ENCODE data around the gene IFT80.
"Not testable (repeated sequence)": the region's sequence is repeated elsewhere in the genome, so short reads cannot be mapped to it uniquely, and the experiment has no call there.

Gene IFT80

GRCh38 chr3:160330109-160330508 is 68.9 kb downstream of the IFT80 start:
- no peak overlapping the region for H2BK15ac ChIP-seq (ENCODE audit: low read depth, poor library complexity, severe bottlenecking)
- H3K9ac ChIP-seq (ENCODE audit: low read length), result no peak overlapping the region
- no peaks in the 10 kb centered on the region for H3K27me3 ChIP-seq (ENCODE audit: control insufficient read depth in 1 of 2, insufficient read depth in 1 of 2, low read length in 2 of 2)
- H3K4me1 ChIP-seq (ENCODE audit: control insufficient read depth, insufficient read depth, low read depth, low read length), result no peaks in the 10 kb centered on the region
- no peak overlapping the region for H4K91ac ChIP-seq (ENCODE audit: low read length)
- 100% methylated on average over 1 of the region's 1 CpG for WGBS
- no peaks in the 10 kb centered on the region for H3K9me3 ChIP-seq (ENCODE audit: control insufficient read depth, low read length)
- H3K4me2 ChIP-seq (ENCODE audit: low read length, poor library complexity, severe bottlenecking), result no peak overlapping the region
- no peak overlapping the region for H3K23ac ChIP-seq (ENCODE audit: low read length in 2 of 2)
- no peaks in the 10 kb centered on the region for H3K79me1 ChIP-seq (replicated peaks; ENCODE audit: low read length, poor library complexity, severe bottlenecking)
- H3K36me3 ChIP-seq (ENCODE audit: control insufficient read depth in 1 of 2, insufficient read depth in 2 of 2, low read depth in 1 of 2, low read length in 2 of 2), result peaks cover 0 to 36% of the 10 kb centered on the region in 2 experiments
- H2BK12ac ChIP-seq (ENCODE audit: low read length in 2 of 2), result no peak overlapping the region
- no peak overlapping the region for H3K27ac ChIP-seq (ENCODE audit: low read length, poor library complexity, severe bottlenecking)
- no peak overlapping the region for H3K4ac ChIP-seq (ENCODE audit: low read depth in 1 of 2, low read length in 2 of 2)
- no peak overlapping the region for H3K18ac ChIP-seq (ENCODE audit: low read depth in 1 of 2, low read length in 2 of 2)
- no peak for DNase-seq
- no peak overlapping the region for H3K4me3 ChIP-seq (ENCODE audit: insufficient read depth in 1 of 2, low read depth in 1 of 2, low read length in 2 of 2)
- H4K8ac ChIP-seq (ENCODE audit: low read length), result no peak overlapping the region
- no peak overlapping the region for H2AK5ac ChIP-seq (ENCODE audit: low read length, severe bottlenecking)
- no peak overlapping the region for H3K14ac ChIP-seq (ENCODE audit: low read length in 2 of 2)
- H2AFZ ChIP-seq (ENCODE audit: low read depth, low read length), result no peak overlapping the region
- no peak overlapping the region for H2BK120ac ChIP-seq (ENCODE audit: low read depth, low read length)
- no peak overlapping the region for H2BK5ac ChIP-seq (ENCODE audit: low read depth, low read length, poor library complexity, severe bottlenecking)

- WGBS, result 95% methylated on average over 2 of the region's 2 CpGs
- not testable (repeated sequence) for H2BK5ac ChIP-seq (ENCODE audit: low read depth, low read length, poor library complexity, severe bottlenecking)
These were observed 72.7 kb downstream of the IFT80 start for GRCh38 chr3:160326286-160326685.

GRCh38 chr3:160321821-160322220 is 77.2 kb downstream of the IFT80 start:
- H2BK120ac ChIP-seq (ENCODE audit: low read depth, low read length); H3K27ac ChIP-seq (ENCODE audit: low read length, poor library complexity, severe bottlenecking): not testable (repeated sequence)

More at GRCh38 chr3:160326286-160326685, 72.7 kb downstream of the IFT80 start:
- H4K91ac ChIP-seq (ENCODE audit: low read length); DNase-seq; H3K4me1 ChIP-seq (ENCODE audit: control insufficient read depth, insufficient read depth, low read depth, low read length); H3K4ac ChIP-seq (ENCODE audit: low read depth in 1 of 2, low read length in 2 of 2); H2BK15ac ChIP-seq (ENCODE audit: low read depth, poor library complexity, severe bottlenecking); H3K23ac ChIP-seq (ENCODE audit: low read length in 2 of 2); H2BK12ac ChIP-seq (ENCODE audit: low read length in 2 of 2); H3K27ac ChIP-seq (ENCODE audit: low read length, poor library complexity, severe bottlenecking); H2AK5ac ChIP-seq (ENCODE audit: low read length, severe bottlenecking); H3K27me3 ChIP-seq (ENCODE audit: control insufficient read depth in 1 of 2, insufficient read depth in 1 of 2, low read length in 2 of 2); H3K9me3 ChIP-seq (ENCODE audit: control insufficient read depth, low read length); H3K18ac ChIP-seq (ENCODE audit: low read depth in 1 of 2, low read length in 2 of 2); H3K79me1 ChIP-seq (replicated peaks; ENCODE audit: low read length, poor library complexity, severe bottlenecking); H2BK120ac ChIP-seq (ENCODE audit: low read depth, low read length); H3K14ac ChIP-seq (ENCODE audit: low read length in 2 of 2); H3K4me2 ChIP-seq (ENCODE audit: low read length, poor library complexity, severe bottlenecking); H4K8ac ChIP-seq (ENCODE audit: low read length); H3K4me3 ChIP-seq (ENCODE audit: insufficient read depth in 1 of 2, low read depth in 1 of 2, low read length in 2 of 2); H2AFZ ChIP-seq (ENCODE audit: low read depth, low read length); H3K9ac ChIP-seq (ENCODE audit: low read length): not testable (repeated sequence)
- peaks cover 0 to 14% of the 10 kb centered on the region in 2 experiments for H3K36me3 ChIP-seq (ENCODE audit: control insufficient read depth in 1 of 2, insufficient read depth in 2 of 2, low read depth in 1 of 2, low read length in 2 of 2)

GRCh38 chr3:160319322-160319721 is 79.7 kb downstream of the IFT80 start:
- Histone ChIP-seq H3K18ac (ENCODE audit: low read depth in 1 of 2, low read length in 2 of 2) (no peak overlapping the region), H2BK12ac (ENCODE audit: low read length in 2 of 2) (no peak overlapping the region), H3K4ac (ENCODE audit: low read depth in 1 of 2, low read length in 2 of 2) (no peak overlapping the region), H2BK5ac (ENCODE audit: low read depth, low read length, poor library complexity, severe bottlenecking) (no peak overlapping the region), H3K36me3 (ENCODE audit: control insufficient read depth in 1 of 2, insufficient read depth in 2 of 2, low read depth in 1 of 2, low read length in 2 of 2) (peaks cover 3 to 47% of the 10 kb centered on the region in 2 experiments), H2BK15ac (ENCODE audit: low read depth, poor library complexity, severe bottlenecking) (no peak overlapping the region), H3K9ac (ENCODE audit: low read length) (no peak overlapping the region), H3K14ac (ENCODE audit: low read length in 2 of 2) (no peak overlapping the region), H3K79me1 (replicated peaks; ENCODE audit: low read length, poor library complexity, severe bottlenecking) (no peaks in the 10 kb centered on the region), H3K4me3 (ENCODE audit: insufficient read depth in 1 of 2, low read depth in 1 of 2, low read length in 2 of 2) (no peak overlapping the region), H2BK120ac (ENCODE audit: low read depth, low read length) (no peak overlapping the region), H3K4me1 (ENCODE audit: control insufficient read depth, insufficient read depth, low read depth, low read length) (no peaks in the 10 kb centered on the region), H2AFZ (ENCODE audit: low read depth, low read length) (no peak overlapping the region), H4K91ac (ENCODE audit: low read length) (no peak overlapping the region), H3K9me3 (ENCODE audit: control insufficient read depth, low read length) (no peaks in the 10 kb centered on the region), H4K8ac (ENCODE audit: low read length) (no peak overlapping the region), H3K4me2 (ENCODE audit: low read length, poor library complexity, severe bottlenecking) (no peak overlapping the region), H2AK5ac (ENCODE audit: low read length, severe bottlenecking) (no peak overlapping the region), H3K23ac (ENCODE audit: low read length in 2 of 2) (no peak overlapping the region), H3K27ac (ENCODE audit: low read length, poor library complexity, severe bottlenecking) (no peak overlapping the region), H3K27me3 (ENCODE audit: control insufficient read depth in 1 of 2, insufficient read depth in 1 of 2, low read length in 2 of 2) (no peaks in the 10 kb centered on the region)
- no peak for DNase-seq

More at GRCh38 chr3:160321821-160322220, 77.2 kb downstream of the IFT80 start:
- not testable (repeated sequence) for DNase-seq; H3K27me3 ChIP-seq (ENCODE audit: control insufficient read depth in 1 of 2, insufficient read depth in 1 of 2, low read length in 2 of 2); H3K9me3 ChIP-seq (ENCODE audit: control insufficient read depth, low read length); H3K4me1 ChIP-seq (ENCODE audit: control insufficient read depth, insufficient read depth, low read depth, low read length); H2BK5ac ChIP-seq (ENCODE audit: low read depth, low read length, poor library complexity, severe bottlenecking); H2BK12ac ChIP-seq (ENCODE audit: low read length in 2 of 2); H4K8ac ChIP-seq (ENCODE audit: low read length); H3K14ac ChIP-seq (ENCODE audit: low read length in 2 of 2); H3K4me2 ChIP-seq (ENCODE audit: low read length, poor library complexity, severe bottlenecking); H3K9ac ChIP-seq (ENCODE audit: low read length); H2AK5ac ChIP-seq (ENCODE audit: low read length, severe bottlenecking); H3K79me1 ChIP-seq (replicated peaks; ENCODE audit: low read length, poor library complexity, severe bottlenecking); H2BK15ac ChIP-seq (ENCODE audit: low read depth, poor library complexity, severe bottlenecking); H4K91ac ChIP-seq (ENCODE audit: low read length); H2AFZ ChIP-seq (ENCODE audit: low read depth, low read length); H3K4me3 ChIP-seq (ENCODE audit: insufficient read depth in 1 of 2, low read depth in 1 of 2, low read length in 2 of 2); H3K18ac ChIP-seq (ENCODE audit: low read depth in 1 of 2, low read length in 2 of 2); H3K4ac ChIP-seq (ENCODE audit: low read depth in 1 of 2, low read length in 2 of 2); H3K23ac ChIP-seq (ENCODE audit: low read length in 2 of 2)
- WGBS, result no CpG with 5 or more reads among the region's 1 CpG
- H3K36me3 ChIP-seq (ENCODE audit: control insufficient read depth in 1 of 2, insufficient read depth in 2 of 2, low read depth in 1 of 2, low read length in 2 of 2), result peaks cover 0 to 27% of the 10 kb centered on the region in 2 experiments

All from mesenchymal stem cell (in vitro differentiated cells and primary cell).